SK-N-SH treated with all-trans-retinoic acid at 6 μM for 48 hours (cell line): ENCODE results near the gene FNTB.

Experiments
- ARNTL ChIP-seq: fragments of 450-650 bp; formaldehyde crosslinking; IDR thresholded peaks from 2 replicates; pipeline ENCODE4 v1.5.0; 2020; ENCODE audit warnings: low read depth, mild to moderate bottlenecking, moderate library complexity, borderline replicate concordance
- CREB5 ChIP-seq: fragments of 250-450 bp; sonication (Bioruptor Pico); IDR thresholded peaks from 2 replicates; pipeline ENCODE4 v1.5.1; 2020; ENCODE audit warnings: low read depth, mild to moderate bottlenecking, moderate library complexity
- CSDC2 ChIP-seq: fragments of 250-450 bp; sonication (Bioruptor Pico); IDR thresholded peaks from 2 replicates; pipeline ENCODE4 v1.5.0; 2020; ENCODE audit warnings: mild to moderate bottlenecking, moderate library complexity
- GLIS3 ChIP-seq: fragments of 250-450 bp; sonication (Bioruptor Pico); IDR thresholded peaks from 2 replicates; pipeline ENCODE4 v1.5.0; 2020; ENCODE audit warnings: mild to moderate bottlenecking, moderate library complexity
- POU6F1 ChIP-seq: fragments of 250-450 bp; sonication (Bioruptor Pico); IDR thresholded peaks from 2 replicates; pipeline ENCODE4 v1.8.0; 2021; ENCODE audit warnings: low read depth, mild to moderate bottlenecking, moderate library complexity, borderline replicate concordance
- ZC3H10 ChIP-seq: fragments of 250-450 bp; sonication (Bioruptor Pico); IDR thresholded peaks from 2 replicates; pipeline ENCODE4 v1.5.1; 2021; ENCODE audit warnings: mild to moderate bottlenecking, moderate library complexity
- ZFP3 ChIP-seq: fragments of 250-450 bp; sonication (Bioruptor Pico); IDR thresholded peaks from 2 replicates; pipeline ENCODE4 v1.5.0; 2020; ENCODE audit warnings: mild to moderate bottlenecking, moderate library complexity
- ZNF8 ChIP-seq: fragments of 450-650 bp; formaldehyde crosslinking; IDR thresholded peaks from 2 replicates; pipeline ENCODE4 v1.5.0; 2020; ENCODE audit warnings: mild to moderate bottlenecking, moderate library complexity

GRCh38 chr14:65057695-65058094, 71.0 kb downstream of the FNTB start:
- TF ChIP-seq ARNTL (CRISPR knock-in tag) (no peak), CREB5 (no peak), ZNF8 (CRISPR knock-in tag) (no peak), ZFP3 (CRISPR knock-in tag) (no peak), POU6F1 (no peak), ZC3H10 (CRISPR knock-in tag) (no peak), CSDC2 (no peak), GLIS3 (CRISPR knock-in tag) (no peak)
